T-helper 1 cell treated with Interleukin-12 subunit alpha and Interleukin-12 subunit beta and Interleukin-4 antibody, amounts not matched to agents 30 ng/mL and 1 ng/mL, for 36 hours (primary cell): ENCODE data around the gene KRT3. TPM values are rescaled to one million over a fixed set of nuclear protein-coding genes. Genes with fewer than 3 reads are reported as not detected.

Source experiments
- intact Hi-C: fragments of 100-400 bp; cut with micrococcal nuclease; formaldehyde crosslinking; loops from one replicate; pipeline ENCODE4 v1.15.1; 2024
- total RNA-seq: library from RNA; stranded (reverse); gene quantifications from 2 replicates; pipeline ENCODE4 v1.2.3, GENCODE V29; 2022

The KRT3 gene
- total RNA-seq, 1 donor from 2014 or later, result not detected

DNA sequence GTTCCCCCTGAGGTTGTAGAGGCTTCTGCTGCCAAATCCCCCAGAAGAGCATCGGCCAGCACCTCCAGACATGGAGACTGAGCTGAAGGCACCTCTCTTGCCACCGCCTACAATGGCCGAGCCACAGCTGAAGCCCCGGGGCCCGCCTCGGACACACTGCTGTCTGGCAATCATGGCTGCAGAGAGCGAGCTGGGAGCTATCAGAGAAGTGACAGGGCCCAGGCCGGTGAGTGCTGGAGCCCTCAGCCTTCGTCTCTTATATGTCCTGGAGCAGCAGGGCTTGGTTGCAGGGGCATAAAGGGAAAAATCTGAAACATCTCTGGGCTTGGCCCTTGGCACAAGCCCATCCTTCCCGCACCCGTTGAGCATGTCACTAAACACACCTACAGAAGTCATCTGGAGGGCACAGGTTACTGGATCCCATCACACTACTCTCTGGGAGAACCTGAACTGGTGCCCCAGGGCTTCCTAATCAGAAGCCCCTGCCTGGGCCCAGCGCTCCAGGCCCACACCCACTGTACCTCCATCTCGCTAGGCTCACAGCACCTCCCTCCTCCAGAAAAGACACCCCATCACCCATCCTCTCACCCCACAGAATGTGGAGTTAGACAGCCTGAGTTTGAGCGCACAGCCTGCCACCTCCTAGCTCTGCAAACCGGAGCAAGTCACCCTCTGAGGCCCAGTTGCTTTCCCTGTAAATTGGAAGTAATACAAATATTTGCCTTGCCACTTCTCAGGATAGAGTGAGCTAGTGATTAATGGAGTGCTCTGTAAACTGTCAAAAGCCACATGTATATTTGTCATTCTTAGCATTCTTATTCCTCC, 18.2 kb upstream of the KRT3 start, which contains the start of gene KRT4:
Gene KRT4, minus strand, starts transcription at position 232 of the 825 bp plus-strand sequence. Its CDS starts 58 bp downstream, at position 174.
- intact Hi-C loops, result no loop called here

DNA sequence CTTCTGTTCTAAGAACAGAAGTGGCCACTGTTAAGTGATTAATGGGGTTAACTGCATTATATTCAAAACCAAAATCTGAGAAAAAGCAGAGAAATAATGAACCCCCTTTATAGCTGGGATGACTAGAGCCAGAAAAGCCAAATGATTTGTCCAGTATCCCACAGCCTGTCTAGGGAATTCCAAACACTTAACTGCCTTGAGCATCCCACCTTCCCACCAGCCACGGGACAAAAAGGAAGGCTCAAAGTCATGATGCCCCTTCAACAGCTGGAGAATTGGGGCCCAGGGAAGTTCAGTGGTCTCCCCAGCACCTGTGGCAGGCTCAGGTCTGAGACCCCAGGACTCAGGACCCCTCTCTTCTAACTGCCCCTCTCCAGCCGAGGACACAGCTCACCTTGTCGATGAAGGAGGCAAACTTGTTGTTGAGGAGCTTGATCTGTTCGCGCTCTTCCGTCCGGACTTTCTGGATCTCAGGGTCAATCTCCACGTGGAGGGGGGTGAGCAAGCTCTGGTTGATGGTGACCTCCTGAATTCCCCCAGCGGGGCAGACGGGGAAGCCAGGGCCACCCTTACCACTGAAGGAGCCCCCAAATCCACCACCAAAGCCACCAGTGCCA, 17.4 kb upstream of the KRT3 start:
- intact Hi-C loops, result no loop called here

- intact Hi-C loops, result no loop called here
Measured at GRCh38 chr12:52812749-52813148, 16.8 kb upstream of the KRT3 start.

GRCh38 chr12:52812073-52812400, 16.1 kb upstream of the KRT3 start:
- intact Hi-C loops, result no loop called here

- intact Hi-C loops, result no loop called here
Measured at GRCh38 chr12:52811191-52812072, 15.5 kb upstream of the KRT3 start.

DNA sequence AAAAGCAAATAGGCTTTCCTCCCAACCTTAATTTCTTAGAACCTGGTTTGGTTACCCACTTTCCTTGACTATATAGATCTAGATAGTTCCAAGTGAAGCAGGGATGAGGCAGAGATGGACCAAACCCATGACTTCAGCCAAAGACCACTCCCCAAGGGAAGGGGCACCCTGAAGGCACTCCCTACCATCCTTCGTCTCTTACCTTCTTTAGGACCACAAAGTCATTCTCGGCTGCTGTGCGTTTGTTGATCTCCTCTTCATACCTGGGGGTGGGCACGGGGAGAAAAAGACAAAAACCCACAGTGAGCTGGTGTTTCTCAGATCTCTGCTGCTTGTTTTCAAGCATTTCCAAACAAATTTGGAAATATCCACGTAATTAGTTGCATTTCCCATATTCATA, 14.6 kb upstream of the KRT3 start:
- intact Hi-C loops, result no loop called here

DNA sequence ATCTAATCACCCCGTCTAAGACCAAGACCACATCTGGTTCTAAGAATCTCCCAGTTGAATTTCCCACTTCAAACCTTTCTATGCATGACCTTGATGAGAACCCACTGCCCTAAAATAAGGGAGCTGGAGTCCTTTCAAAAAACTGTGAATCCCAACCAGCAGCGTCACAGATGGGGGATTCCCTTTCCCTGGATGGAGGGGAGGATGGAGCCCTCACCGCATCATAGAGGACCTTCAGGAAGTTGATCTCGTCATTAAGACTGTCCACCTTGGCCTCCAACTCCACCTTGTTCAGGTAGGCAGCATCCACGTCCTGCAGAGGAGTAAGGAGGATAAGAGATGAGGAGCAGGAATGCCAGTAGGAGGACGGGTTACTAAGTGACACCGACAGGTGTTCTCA, 13.2 kb upstream of the KRT3 start:
- intact Hi-C loops, result no loop called here

- intact Hi-C loops, result no loop called here
Measured at GRCh38 chr12:52808573-52809160, 12.8 kb upstream of the KRT3 start.

DNA sequence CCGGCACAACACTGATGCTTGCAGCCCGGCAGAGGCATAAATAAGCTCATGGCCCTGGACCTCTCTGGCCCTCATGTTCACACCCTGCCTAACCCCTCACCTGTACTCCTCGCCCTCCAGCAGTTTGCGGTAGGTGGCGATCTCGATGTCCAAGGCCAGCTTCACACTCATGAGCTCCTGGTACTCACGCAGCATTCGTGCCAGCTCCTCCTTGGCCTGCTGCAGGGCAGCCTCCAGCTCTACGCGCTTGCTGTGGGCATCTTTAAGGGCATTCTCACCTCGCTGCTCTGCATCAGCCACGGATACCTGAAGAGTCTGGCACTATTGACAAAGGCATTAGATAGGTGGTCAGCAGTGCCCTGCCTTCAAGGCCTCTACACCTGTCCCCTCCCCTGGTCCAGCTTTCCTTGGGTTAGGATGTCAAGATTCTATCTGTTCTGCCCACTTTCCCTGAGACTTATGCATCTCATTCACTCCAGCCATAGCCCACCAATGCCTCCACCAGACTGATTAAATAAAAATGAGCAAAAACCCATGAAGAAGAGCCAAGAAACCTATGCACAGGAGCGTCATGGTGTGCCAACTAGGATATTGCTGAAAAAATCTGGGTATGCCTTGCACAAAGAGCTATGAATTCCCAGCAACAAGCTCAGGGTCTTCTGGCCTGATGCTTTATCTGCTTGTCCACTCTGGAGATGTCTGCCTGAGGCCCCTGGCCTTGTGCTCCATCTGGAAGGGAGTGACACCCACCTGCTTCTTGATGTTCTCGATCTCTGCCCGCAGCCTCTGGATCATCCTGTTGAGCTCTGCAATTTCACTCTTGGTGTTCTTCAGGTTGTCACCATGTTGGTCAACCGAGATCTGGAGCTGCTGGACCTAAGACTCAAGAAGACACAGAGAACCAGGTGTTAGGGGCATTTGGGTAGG, 11.9 kb upstream of the KRT3 start:
- intact Hi-C loops, result no loop called here

GRCh38 chr12:52806821-52807543, 11.1 kb upstream of the KRT3 start:
- intact Hi-C loops, result no loop called here

GRCh38 chr12:52806169-52806811, 10.4 kb upstream of the KRT3 start:
- intact Hi-C loops, result no loop called here

DNA sequence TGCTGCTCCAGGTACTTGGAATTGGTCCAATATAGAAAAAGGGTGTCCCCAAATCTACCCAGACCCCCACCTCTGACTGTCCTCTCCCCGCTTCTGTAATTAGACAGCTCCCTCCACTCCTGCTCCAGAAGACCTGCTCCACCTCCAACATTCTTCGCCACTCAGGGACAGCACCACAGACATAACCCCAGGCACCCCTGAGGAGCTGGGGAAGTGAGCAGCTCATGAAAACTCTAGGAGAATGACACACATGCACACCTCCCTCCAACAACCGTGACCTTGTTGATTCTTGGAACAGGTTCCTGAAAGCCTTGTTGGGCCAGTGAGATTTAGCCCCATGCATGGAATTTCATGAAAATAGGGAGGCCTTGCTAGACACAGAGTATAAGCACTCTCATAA, 9.8 kb upstream of the KRT3 start:
- intact Hi-C loops, result no loop called here

DNA sequence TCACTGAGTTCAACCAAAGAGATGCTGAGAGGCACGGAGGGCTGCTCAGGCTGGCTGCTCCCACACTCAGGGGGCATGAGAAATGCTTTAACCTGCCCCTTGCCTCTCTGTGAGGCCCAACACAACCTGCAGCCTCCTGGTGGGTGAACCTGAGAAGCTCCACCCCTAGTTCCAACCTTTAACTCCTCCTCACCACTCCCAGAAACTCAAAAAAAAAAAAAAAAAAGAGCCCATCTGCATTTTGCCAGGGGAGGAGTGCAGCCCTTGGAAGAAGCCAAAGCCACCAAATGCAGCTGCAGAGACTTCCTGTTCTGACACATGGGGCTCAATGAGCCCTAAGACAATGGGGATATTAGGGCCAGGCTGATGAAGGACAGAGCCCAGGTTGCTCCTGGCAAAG, 9.1 kb upstream of the KRT3 start:
- intact Hi-C loops, result no loop called here

GRCh38 chr12:52802442-52802841, 6.5 kb upstream of the KRT3 start:
- intact Hi-C loops, result no loop called here

DNA sequence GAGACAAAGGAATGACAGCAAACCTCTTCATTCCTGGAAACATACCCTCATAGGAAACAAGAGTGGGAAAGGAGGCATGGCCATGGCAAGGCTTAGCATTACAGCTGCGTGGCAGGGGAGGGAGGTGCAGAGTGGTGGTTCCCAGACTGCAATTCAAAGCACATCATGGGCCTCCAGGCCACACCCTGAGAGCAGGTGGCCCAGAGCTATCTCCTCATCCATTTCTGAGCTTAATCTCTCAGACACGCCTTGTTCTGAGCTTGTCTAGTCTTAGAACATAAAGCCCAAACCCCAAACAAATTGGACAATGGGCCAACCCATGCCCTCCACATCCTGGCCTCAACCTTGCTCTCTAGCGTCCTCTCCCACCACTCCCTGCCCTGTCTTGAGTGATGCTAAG, 5.9 kb upstream of the KRT3 start:
- intact Hi-C loops, result no loop called here

- intact Hi-C loops, result no loop called here
Measured at GRCh38 chr12:52800259-52800917, 4.5 kb upstream of the KRT3 start.

- intact Hi-C loops, result no loop called here
Measured at GRCh38 chr12:52799505-52800211, 3.7 kb upstream of the KRT3 start.
